ENCODE measurements around the gene NACC2.

The NACC2 gene

DNA sequence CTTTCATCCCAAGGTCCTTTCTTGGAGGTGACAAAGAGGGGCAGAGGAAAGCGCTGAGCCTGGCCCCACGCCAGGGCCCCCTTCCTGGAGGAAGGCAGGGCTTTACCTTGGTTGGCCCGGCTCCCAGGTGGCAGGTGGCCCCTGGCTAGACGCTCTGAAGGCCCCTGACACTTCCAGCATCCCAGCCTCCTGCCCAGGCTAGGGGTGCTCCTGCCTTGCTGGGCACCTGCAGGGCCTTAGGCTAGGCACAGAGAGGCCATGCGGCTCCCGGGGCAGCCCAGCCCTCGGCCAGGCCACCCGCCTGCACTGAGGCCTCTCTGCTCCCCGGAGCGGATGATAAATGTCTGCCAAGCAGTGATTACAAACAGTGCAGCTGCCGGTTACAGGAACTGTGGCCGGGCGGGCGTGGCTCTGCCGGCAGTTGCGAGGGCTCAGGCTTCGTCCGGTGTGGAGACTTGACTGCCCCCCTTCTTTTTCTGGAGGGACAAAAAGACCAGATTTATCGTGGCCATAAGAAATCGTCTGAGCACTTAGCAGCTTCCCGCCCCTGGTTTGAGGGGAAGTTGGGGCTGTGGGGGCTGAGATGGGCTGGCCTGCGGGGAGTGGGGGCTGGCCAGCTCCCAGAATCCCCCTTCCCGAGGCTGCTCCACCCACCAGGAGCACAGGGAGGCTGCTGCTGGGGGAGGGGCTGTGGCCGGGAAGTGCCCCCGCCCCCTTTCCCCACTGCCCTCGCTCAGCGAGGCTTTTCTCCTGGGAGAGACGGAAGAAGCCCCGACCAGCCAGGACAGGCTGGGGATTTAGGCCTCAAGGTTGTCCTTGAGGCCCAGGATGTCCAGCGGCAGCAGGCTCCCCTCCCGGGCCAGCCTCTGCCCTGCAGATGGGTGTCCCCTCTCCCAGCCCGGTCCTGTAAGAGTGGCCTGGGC lies 102.3 kb downstream of the NACC2 start:
- peak; percentile 79 for DNase-seq (ENCODE audit: low spot score)

DNA sequence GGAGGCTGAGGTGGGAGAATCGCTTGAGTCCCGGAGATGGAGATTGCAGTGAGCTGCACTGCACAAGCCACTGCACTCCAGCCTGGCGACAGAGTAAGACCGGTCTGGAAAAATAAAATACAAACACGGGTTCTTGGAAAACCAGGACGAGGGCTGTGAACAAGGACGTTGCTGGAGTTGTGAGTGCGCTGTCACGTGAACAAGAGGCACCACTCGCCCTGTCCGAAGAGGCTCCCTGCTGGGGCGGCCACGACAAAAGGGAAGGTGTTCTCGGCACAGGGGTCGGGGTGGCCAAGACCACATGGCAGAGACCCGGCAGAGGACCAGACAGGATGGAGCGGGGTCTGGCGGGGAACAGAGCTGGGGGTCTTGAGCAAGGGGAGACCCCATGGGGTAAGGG lies 103.3 kb downstream of the NACC2 start:
- DNase-seq (ENCODE audit: low spot score), result no peak

DNA sequence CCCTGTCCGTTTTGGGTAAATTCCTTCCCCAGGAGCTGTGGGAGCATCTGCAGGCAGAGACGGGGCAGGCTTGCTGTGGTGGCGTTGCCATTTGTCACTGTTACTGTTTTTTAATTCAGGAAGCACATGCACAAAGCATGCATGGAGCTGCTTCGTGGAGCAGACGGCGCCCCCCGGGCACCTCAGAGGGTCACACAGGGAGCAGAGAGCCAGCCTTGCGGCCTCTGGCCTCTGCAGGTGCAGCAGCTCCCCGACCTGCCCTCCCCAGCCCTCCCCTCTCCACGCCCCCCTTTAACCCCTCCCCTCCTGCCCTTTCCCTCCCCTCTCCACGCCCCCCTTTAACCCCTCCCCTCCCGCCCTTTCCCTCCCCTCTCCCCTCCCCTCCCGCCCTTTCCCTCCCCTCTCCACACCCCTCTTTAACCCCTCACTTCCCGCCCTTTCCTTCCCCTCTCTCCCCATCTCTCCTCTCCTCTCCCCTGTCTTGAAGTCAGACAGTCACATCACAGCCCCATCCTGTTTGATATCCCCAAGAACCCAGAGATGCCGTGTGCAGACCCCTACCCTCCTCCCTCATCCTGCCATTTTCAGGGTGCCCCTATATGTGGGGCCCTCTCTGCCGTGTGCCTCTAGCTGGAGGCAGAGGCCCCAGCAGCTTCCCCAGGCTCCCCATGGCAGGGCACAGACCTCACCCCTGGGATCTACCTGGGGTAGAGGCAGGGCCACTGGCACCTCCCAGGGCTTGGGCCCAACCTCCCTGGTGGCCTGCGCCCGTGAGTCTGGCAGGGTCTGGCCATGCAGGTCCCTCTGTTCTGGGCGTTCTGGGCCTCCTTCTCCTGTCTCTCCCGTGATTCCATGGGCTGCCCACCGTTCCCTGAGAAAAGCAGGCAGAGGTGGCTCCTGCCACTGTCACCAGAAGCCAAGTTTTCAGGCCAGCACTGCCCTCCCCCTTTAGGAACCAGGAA lies 104.3 kb downstream of the NACC2 start:
- DNase-seq (ENCODE audit: low spot score), result no peak

GRCh38 chr9:135989722-135990467 lies 105.2 kb downstream of the NACC2 start:
- no peak for DNase-seq (ENCODE audit: low spot score)

DNA sequence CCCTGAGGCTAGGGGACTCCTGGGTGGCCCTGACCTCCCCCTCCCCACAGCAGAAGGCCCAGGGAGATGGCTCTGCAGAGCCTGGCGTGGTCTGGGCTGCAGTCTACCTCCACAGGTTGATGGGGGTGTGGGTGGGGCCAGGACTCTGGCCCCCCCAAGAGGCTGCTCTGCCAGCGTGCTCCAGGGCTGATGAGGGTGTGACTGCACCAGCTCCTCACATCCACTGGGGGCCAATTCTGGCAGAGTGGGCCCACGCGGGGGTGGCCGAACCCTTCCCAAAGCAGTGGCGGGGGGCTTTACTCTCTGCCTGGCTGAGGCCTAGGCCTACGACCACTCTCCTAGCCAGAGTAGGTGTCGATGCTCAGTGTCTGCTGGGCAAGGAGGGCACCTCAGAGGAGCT lies 105.9 kb downstream of the NACC2 start:
- no peak for DNase-seq (ENCODE audit: low spot score)

DNA sequence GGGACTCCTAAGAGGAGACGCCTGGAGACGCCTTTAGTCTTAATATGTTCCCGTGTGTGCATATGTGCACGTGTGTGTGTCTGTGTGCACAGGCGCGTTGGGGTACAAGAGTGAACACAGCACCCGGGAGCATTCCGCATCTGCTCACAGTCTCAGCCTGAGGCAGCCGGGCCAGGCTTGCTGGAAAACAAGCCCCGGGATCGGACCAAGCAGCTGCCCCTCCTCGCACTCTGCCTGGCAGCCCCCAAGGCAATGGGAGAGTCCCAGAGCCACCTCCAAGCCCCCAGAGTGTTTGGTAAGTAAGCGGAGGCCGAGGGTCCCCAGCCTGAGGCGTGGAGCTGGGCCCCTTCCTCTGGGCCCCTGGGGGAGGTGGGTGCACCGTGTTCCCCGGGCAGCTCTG lies 106.6 kb downstream of the NACC2 start:
- DNase-seq (ENCODE audit: low spot score), result no peak

DNA sequence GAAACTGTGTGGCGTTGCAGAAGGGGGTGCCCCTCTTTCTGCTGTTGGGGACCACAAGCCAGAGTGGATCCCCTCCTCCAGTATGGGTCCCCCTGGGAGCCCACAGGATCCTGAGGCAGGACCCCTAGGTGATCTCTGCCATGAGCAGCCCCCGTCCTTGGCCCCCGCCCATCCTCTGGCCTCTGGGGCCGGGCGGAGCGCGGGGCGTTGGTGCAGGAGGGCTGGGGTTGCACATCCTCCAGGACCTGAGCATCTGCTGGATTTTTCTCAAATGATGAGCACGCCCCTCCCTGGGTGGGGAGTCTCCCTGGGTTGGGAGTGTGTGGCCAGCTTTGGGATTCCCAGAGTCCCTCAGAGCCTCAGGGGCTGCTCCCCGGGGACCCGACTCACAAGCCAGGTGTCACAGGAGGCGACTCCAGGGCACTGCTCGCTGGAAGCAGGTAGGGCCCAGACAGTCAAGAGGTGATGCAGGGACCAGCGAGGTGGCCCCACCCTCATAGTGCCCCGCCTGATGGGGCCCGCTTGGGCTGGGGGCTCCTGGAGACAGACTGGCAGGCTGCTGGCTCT lies 107.2 kb downstream of the NACC2 start:
- DNase-seq (ENCODE audit: low spot score), result no peak

DNA sequence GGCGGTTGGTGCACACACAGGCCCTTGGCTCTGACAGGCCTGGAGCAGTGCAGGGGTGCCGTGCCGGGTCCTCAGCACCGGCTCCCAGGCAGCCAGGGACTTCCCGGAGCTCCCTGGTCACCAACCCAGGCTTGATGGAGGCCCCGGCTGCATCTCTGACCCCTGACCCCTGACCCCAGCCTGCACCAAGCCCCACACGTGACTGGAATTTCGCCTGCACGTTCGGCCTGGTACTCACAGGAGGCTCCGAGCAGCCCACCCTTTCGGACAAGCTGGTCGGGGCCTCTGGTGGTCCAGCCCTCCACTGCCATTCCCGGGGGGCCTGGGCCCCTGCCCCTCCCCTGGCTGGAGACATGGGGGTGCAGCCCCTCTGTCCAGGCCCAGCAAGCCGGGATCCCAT lies 108.5 kb downstream of the NACC2 start:
- DNase-seq (ENCODE audit: low spot score), result no peak

DNA sequence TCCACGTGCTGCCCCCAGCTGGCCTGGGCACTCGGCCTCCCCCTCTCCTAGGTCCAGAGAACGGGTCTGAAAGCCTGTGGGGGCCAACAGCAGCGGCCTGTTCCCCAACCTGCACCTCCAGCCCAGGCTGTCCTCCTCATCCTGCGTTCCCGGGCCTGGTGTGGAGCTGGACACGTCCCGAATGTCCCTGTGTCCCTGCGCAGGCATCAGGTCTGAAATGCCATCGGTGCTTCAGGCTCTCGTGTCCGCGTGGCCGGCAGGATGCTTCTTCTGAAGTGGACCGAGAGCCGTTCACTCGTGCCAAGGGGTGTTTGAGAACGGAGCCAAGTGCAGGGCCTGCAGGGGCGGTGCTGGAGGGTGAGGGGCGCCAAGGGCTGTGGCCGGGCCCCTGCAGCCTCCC lies 109.2 kb downstream of the NACC2 start:
- DNase-seq (ENCODE audit: low spot score), result no peak

DNA sequence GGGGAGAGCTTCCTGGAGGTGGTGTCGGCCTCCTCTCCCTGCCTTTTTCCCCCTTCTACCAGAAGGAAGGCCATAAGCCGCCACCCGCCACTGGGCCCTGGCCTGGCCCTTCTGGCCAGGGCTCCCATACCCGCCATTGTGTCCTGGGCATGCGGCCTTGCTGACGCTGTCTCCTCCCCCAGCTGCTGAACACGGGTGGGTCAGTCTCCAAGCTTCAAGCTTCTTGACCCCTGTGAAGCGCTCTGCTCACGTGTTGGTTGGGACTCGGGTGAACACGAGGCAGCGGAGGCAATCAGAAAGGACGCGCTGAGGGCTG lies 109.7 kb downstream of the NACC2 start:
- no peak for DNase-seq (ENCODE audit: low spot score)

GRCh38 chr9:135984072-135984710 lies 110.9 kb downstream of the NACC2 start:
- DNase-seq (ENCODE audit: low spot score), result no peak

GRCh38 chr9:135983208-135984071 lies 111.6 kb downstream of the NACC2 start:
- no peak for DNase-seq (ENCODE audit: low spot score)

- DNase-seq (ENCODE audit: low spot score), result no peak
These were observed 112.4 kb downstream of the NACC2 start for GRCh38 chr9:135982499-135983207.

- no peak for DNase-seq (ENCODE audit: low spot score)
These were observed 114.0 kb downstream of the NACC2 start for GRCh38 chr9:135980926-135981630.

GRCh38 chr9:135979547-135980166 lies 115.4 kb downstream of the NACC2 start:
- no peak for DNase-seq (ENCODE audit: low spot score)

DNA sequence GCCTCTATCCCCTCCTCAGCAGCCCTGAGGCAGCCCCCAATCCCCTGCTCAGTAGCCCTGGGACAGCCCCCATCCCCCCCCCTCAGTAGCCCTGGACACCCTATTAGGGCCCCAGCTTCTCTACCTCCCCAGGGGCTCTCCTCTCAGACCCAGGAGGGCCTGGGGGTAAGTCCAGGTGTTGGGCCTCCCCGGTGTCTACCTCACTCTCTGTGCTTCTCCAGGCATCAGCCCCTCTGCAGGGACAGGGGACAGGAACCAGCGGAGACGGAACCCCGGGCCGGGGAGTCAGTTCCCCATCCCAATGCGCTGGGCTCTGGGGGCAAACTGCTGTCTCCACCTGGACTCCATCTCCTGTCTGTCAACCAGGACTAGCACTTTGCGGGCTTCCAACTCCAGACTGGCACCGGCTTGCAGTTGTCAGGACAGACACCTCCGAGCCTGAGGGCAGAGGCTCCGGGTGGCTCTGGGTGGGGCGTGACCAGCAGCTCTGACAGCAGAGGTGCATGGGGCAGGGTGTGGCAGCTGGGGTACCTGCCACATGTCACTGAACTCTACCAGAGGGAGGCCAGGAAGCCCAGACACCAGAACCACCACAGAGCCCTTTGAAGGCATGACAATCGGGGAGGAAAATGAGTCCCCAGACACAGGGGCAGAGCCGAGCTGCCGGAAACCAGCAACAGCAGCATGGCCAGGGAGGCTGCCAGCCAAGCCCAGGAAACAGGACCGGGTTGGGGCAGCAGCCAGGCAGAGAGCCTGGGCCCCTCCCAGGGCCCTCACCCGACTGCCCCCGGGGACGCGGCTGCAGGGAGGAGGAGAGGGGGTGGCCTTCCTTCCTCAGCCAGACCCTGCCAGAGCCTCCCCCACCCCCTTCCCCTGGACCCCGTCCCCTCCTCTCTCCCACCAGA lies 116.2 kb downstream of the NACC2 start:
- peak; percentile 47 for DNase-seq (ENCODE audit: low spot score)

DNA sequence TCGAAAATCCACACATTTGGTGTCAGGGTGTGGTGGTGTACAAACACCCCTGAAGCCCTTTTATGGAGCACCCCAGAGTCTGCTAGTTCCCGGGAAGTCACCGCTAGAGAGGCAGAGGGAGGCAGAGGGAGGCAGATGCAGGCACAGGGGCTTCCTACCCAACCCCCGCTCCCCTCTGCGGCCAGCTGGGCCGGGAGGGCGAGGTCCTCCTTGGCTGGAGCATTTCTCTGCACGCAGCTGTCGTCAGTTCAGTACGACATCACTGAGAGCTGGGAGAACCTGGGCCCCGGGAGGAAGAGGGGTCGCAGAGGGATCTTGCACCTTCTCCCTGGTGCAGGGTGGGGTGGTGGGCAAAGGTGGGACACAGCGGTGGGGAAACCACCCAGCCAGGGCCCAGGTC lies 118.1 kb downstream of the NACC2 start:
- DNase-seq (ENCODE audit: low spot score), result no peak

GRCh38 chr9:135976531-135976930 lies 118.6 kb downstream of the NACC2 start:
- no peak for DNase-seq (ENCODE audit: low spot score)
